MCF 10A (cell line): Measurements from ENCODE around the gene IL10RA. TPM values are rescaled to one million over a fixed set of nuclear protein-coding genes. Genes with fewer than 3 reads are reported as not detected.

Source experiments
- BruUV-seq: library from RNA; stranded (reverse); fragments of 400-500 nt; replicated peaks from 2 replicates; lab custom pipeline; 2021; lab: Mats Ljungman, UMichigan
- CTCF ChIA-PET: fragments of 300-600 bp; sonication (Branson Sonifier 250); formaldehyde crosslinking; extraction: SDS; loops from one replicate; lab custom pipeline; 2021; ENCODE audit warnings: antibody characterized with exemption, inconsistent platforms; lab: Yijun Ruan, JAX
- POLR2A ChIA-PET: fragments of 300-600, 350-650 bp; sonication (Branson Sonifier 250); formaldehyde crosslinking; extraction: SDS; loops from one replicate; lab custom pipeline; 2020; ENCODE audit warnings: antibody characterized with exemption, inconsistent platforms; lab: Yijun Ruan, JAX
- DNase-seq: peaks from one replicate; pipeline ENCODE4 v3.0.0-alpha.2; 2018; ENCODE audit not compliant: unreplicated experiment
- H3K27ac Mint-ChIP-seq: one replicate; pipeline ENCODE4 v1.8.0; 2022; ENCODE audit warnings: mild to moderate bottlenecking, low read depth, mixed read lengths; ENCODE audit not compliant: unreplicated experiment
- H3K27me3 Mint-ChIP-seq: one replicate; pipeline ENCODE4 v1.8.0; 2022; ENCODE audit warnings: mixed read lengths; ENCODE audit not compliant: insufficient read depth, unreplicated experiment
- H3K36me3 Mint-ChIP-seq: one replicate; pipeline ENCODE4 v1.8.0; 2022; ENCODE audit warnings: mild to moderate bottlenecking, moderate library complexity, mixed read lengths; ENCODE audit not compliant: insufficient read depth, unreplicated experiment
- H3K4me1 Mint-ChIP-seq: one replicate; pipeline ENCODE4 v1.8.0; 2022; ENCODE audit warnings: mixed read lengths; ENCODE audit not compliant: insufficient read depth, unreplicated experiment
- H3K4me3 Mint-ChIP-seq: one replicate; pipeline ENCODE4 v1.8.0; 2022; ENCODE audit warnings: mild to moderate bottlenecking, moderate library complexity, mixed read lengths; ENCODE audit not compliant: unreplicated experiment
- H3K9me3 Mint-ChIP-seq: one replicate; pipeline ENCODE4 v1.8.0; 2022; ENCODE audit warnings: mixed read lengths; ENCODE audit not compliant: unreplicated experiment
- intact Hi-C: fragments of 100-400 bp; cut with micrococcal nuclease; formaldehyde crosslinking; loops from 2 replicates; pipeline ENCODE4 v1.14.1; 2022
- total RNA-seq: library from RNA; stranded (reverse); gene quantifications from 2 replicates; pipeline ENCODE4 v1.2.3, GENCODE V29; 2022
- TF ChIP-seq, protein P1 (sequence below): fragments of 200-600 bp; IDR thresholded peaks from one replicate; pipeline ENCODE4 v1.8.0; 2022; ENCODE audit warnings: antibody characterized with exemption, mild to moderate bottlenecking; ENCODE audit not compliant: unreplicated experiment

Gene IL10RA
- total RNA-seq, 1 experiment from 2014 or later: not detected

DNA sequence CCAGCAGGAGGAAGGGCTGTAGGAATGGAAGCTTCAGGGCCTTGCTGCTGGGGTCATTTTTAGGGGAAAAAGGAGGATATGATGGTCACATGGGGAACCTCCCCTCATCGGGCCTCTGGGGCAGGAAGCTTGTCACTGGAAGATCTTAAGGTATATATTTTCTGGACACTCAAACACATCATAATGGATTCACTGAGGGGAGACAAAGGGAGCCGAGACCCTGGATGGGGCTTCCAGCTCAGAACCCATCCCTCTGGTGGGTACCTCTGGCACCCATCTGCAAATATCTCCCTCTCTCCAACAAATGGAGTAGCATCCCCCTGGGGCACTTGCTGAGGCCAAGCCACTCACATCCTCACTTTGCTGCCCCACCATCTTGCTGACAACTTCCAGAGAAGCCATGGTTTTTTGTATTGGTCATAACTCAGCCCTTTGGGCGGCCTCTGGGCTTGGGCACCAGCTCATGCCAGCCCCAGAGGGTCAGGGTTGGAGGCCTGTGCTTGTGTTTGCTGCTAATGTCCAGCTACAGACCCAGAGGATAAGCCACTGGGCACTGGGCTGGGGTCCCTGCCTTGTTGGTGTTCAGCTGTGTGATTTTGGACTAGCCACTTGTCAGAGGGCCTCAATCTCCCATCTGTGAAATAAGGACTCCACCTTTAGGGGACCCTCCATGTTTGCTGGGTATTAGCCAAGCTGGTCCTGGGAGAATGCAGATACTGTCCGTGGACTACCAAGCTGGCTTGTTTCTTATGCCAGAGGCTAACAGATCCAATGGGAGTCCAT is 14.1 kb downstream of the IL10RA start:
- H3K36me3 Mint-ChIP-seq: no peaks in the 10 kb centered on the region
- ChIA-PET CTCF (interaction anchor here (1.0 to 1.3 kb wide), 2 partner anchors 53 to 156 kb away, joined by 4 to 6 read pairs; no protein-coding TSS in a partner anchor), POLR2A (interaction anchor here (0.7 kb wide), 1 partner anchor 14 kb away, joined by 3 read pairs; no protein-coding TSS in a partner anchor)
- intact Hi-C loops: no loop called here
- H3K9me3 Mint-ChIP-seq: no peaks in the 10 kb centered on the region
- DNase-seq: no peak
- H3K27ac Mint-ChIP-seq: no peak overlapping the region
- BruUV-seq: no TSS peak
- TF ChIP-seq, protein P1, sequence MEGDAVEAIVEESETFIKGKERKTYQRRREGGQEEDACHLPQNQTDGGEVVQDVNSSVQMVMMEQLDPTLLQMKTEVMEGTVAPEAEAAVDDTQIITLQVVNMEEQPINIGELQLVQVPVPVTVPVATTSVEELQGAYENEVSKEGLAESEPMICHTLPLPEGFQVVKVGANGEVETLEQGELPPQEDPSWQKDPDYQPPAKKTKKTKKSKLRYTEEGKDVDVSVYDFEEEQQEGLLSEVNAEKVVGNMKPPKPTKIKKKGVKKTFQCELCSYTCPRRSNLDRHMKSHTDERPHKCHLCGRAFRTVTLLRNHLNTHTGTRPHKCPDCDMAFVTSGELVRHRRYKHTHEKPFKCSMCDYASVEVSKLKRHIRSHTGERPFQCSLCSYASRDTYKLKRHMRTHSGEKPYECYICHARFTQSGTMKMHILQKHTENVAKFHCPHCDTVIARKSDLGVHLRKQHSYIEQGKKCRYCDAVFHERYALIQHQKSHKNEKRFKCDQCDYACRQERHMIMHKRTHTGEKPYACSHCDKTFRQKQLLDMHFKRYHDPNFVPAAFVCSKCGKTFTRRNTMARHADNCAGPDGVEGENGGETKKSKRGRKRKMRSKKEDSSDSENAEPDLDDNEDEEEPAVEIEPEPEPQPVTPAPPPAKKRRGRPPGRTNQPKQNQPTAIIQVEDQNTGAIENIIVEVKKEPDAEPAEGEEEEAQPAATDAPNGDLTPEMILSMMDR: no peak
- H3K4me1 Mint-ChIP-seq: no peaks in the 10 kb centered on the region
- no peak overlapping the region for H3K4me3 Mint-ChIP-seq
- no peaks in the 10 kb centered on the region for H3K27me3 Mint-ChIP-seq

DNA sequence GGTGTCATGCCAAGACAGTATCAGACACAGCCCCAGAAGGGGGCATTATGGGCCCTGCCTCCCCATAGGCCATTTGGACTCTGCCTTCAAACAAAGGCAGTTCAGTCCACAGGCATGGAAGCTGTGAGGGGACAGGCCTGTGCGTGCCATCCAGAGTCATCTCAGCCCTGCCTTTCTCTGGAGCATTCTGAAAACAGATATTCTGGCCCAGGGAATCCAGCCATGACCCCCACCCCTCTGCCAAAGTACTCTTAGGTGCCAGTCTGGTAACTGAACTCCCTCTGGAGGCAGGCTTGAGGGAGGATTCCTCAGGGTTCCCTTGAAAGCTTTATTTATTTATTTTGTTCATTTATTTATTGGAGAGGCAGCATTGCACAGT is 14.6 kb downstream of the IL10RA start:
- TF ChIP-seq, protein P1: no peak
- intact Hi-C loops: no loop called here
- no TSS peak for BruUV-seq
- no peak overlapping the region for H3K4me3 Mint-ChIP-seq
- H3K36me3 Mint-ChIP-seq: no peaks in the 10 kb centered on the region
- H3K27ac Mint-ChIP-seq: no peak overlapping the region
- H3K9me3 Mint-ChIP-seq: no peaks in the 10 kb centered on the region
- ChIA-PET CTCF (interaction anchor here (1.0 to 1.3 kb wide), 2 partner anchors 54 to 156 kb away, joined by 4 to 6 read pairs; no protein-coding TSS in a partner anchor), POLR2A (no interaction called here)
- no peak for DNase-seq
- H3K27me3 Mint-ChIP-seq: no peaks in the 10 kb centered on the region
- H3K4me1 Mint-ChIP-seq: no peaks in the 10 kb centered on the region

DNA sequence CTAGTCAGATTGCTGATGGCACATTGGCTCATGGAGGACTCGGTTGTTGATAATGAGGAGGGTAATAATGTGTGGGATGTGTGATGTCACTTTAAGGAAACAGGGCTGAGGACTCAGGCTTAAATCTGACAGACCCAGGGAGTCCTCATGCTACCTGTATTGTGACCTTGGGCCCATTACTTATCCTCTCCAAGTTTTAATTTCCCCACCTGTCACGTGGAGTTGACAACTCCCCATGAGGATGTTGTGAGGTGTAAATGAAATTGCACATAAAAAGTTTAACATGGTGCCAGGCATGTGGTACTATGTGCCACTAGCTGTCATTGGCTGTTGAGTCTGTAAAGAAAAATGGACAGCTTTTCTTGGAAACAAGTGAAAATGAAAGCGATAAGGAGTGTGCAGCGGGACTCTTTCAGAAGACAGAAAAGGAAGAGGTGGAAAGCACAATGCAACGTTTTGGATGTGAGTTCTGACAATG is 15.3 kb downstream of the IL10RA start:
- Mint-ChIP-seq H3K27ac (no peak overlapping the region), H3K9me3 (no peaks in the 10 kb centered on the region), H3K27me3 (no peaks in the 10 kb centered on the region), H3K4me1 (no peaks in the 10 kb centered on the region), H3K4me3 (no peak overlapping the region), H3K36me3 (no peaks in the 10 kb centered on the region)
- TF ChIP-seq, protein P1: no peak
- ChIA-PET POLR2A (no interaction called here), CTCF (interaction anchor here (1.1 kb wide), 1 partner anchor 576 kb away, joined by 3 read pairs; no protein-coding TSS in a partner anchor)
- intact Hi-C loops: no loop called here
- no peak for DNase-seq
- BruUV-seq: no TSS peak

DNA sequence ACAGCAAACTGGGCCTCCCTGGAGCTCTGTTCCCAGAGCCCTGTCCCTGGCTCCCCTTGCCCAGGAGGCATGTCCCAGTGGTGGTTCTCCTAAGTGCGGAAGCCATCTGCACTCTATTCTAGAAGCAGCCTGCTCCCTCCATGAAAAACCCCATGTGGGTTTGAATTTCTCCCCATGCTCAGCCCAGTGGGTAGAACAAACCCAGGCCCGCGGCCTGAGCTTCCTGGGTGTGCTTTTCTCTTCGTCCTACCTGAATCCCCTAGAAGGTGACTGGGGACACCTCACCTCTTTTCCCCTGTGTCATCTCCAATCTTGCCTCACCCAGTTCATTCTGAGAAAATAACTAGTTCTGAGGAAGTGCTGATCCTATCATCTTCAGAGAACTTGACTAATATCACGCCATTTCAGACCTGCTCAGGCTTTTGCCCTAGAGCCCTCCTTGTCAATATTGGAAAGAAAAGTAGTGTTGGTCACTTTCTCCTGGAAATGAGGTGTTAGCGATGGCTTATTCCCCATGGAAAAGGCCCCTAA is 15.9 kb downstream of the IL10RA start:
- H3K4me3 Mint-ChIP-seq: no peak overlapping the region

More for the DNA sequence above, 15.9 kb downstream of the IL10RA start:
- Mint-ChIP-seq H3K9me3 (no peaks in the 10 kb centered on the region), H3K27ac (no peak overlapping the region), H3K27me3 (no peaks in the 10 kb centered on the region), H3K36me3 (no peaks in the 10 kb centered on the region), H3K4me1 (no peaks in the 10 kb centered on the region)
- ChIA-PET CTCF (interaction anchor here (1.1 kb wide), 2 partner anchors 26 to 577 kb away, joined by 3 to 5 read pairs; no protein-coding TSS in a partner anchor), POLR2A (no interaction called here)
- intact Hi-C loops: no loop called here
- no TSS peak for BruUV-seq
- no peak for DNase-seq
- TF ChIP-seq, protein P1: no peak
